GM12878 (cell line): ENCODE measurements around the gene SSTR4. TPM values are rescaled to one million over a fixed set of nuclear protein-coding genes. Genes with fewer than 3 reads are reported as not detected.

Experiments
- ATAC-seq: fragments of 200-7000 bp; cut with Tn5 transposase; 3 replicates; pipeline ENCODE4 v1.9.1; 2020; ENCODE audit warnings: mild to moderate bottlenecking, moderate library complexity
- BruUV-seq: library from RNA; stranded (reverse); fragments of 400-500 nt; replicated peaks from 2 replicates; lab custom pipeline; 2021; lab: Mats Ljungman, UMichigan
- CTCF ChIA-PET: fragments of 300-600 bp; sonication (Branson Sonifier 250); formaldehyde crosslinking; extraction: SDS; loops from one replicate; lab custom pipeline; 2021; ENCODE audit warnings: inconsistent platforms; lab: Yijun Ruan, JAX
- POLR2A ChIA-PET: fragments of 350-600 bp; formaldehyde crosslinking; extraction: SDS; loops from one replicate; lab custom pipeline; 2021; ENCODE audit warnings: inconsistent platforms; lab: Charles Lee
- RAD21 ChIA-PET: fragments of 300-600 bp; sonication (Branson Sonifier 250); formaldehyde crosslinking; loops from one replicate; lab custom pipeline; 2023; ENCODE audit warnings: antibody characterized with exemption; ENCODE audit not compliant: unreplicated experiment; lab: Charles Lee
- SMC1A ChIA-PET: fragments of 300-600 bp; sonication (Branson Sonifier 250); formaldehyde crosslinking; loops from one replicate; lab custom pipeline; 2023; ENCODE audit not compliant: unreplicated experiment, uncharacterized antibody; lab: Charles Lee
- DNase-seq: peaks from one replicate; pipeline ENCODE4 v3.0.0-alpha.2; 2011; ENCODE audit warnings: low read depth, low spot score
- FAIRE-seq: peaks from 3 replicates; lab custom pipeline; 2011; peaks lifted over from hg19 to GRCh38; lab: Jason Lieb, UNC
- H2AFZ ChIP-seq: 2 replicates; pipeline ENCODE4 v1.6.0; 2011; ENCODE audit warnings: low read depth, low read length, control low read depth; ENCODE audit not compliant: control insufficient read depth
- H3K27ac ChIP-seq: 2 replicates; pipeline ENCODE4 v1.5.1; 2011; ENCODE audit warnings: control low read depth; ENCODE audit not compliant: control insufficient read depth, insufficient read depth
- H3K27me3 ChIP-seq, 2 experiments: replicated peaks in 1 of 2; 2 replicates each; pipeline versions ENCODE4 v1.6.0 to v1.6.1; 2011; ENCODE audit warnings: low read length in 1 of 2; ENCODE audit not compliant: control insufficient read depth in 2 of 2, insufficient read depth in 2 of 2
- H3K36me3 ChIP-seq, 2 experiments: 2 replicates each; pipeline ENCODE4 v1.5.1; 2011; ENCODE audit warnings: low read length in 1 of 2; ENCODE audit not compliant: control insufficient read depth in 2 of 2, insufficient read depth in 2 of 2
- H3K4me1 ChIP-seq: 2 replicates; pipeline ENCODE4 v1.6.1; 2011; ENCODE audit warnings: mild to moderate bottlenecking, low read length, moderate library complexity, mixed read lengths; ENCODE audit not compliant: control insufficient read depth, insufficient read depth
- H3K4me2 ChIP-seq: 2 replicates; pipeline ENCODE4 v1.6.0; 2011; ENCODE audit warnings: control low read depth; ENCODE audit not compliant: control insufficient read depth, insufficient read depth
- H3K4me3 ChIP-seq: fragments of 200-600 bp; sonication (generic); 2 replicates; pipeline ENCODE4 v1.5.1; 2016
- H3K79me2 ChIP-seq: 2 replicates; pipeline ENCODE4 v1.6.0; 2011; ENCODE audit warnings: low read length; ENCODE audit not compliant: control insufficient read depth, insufficient read depth
- H3K9ac ChIP-seq: 2 replicates; pipeline ENCODE4 v1.8.0; 2011; ENCODE audit warnings: low read length, control low read depth, mixed read lengths; ENCODE audit not compliant: control insufficient read depth, insufficient read depth
- H3K9me3 ChIP-seq: replicated peaks from 3 replicates; pipeline ENCODE4 v1.5.1; 2011; ENCODE audit warnings: mild to moderate bottlenecking, low read length; ENCODE audit not compliant: control insufficient read depth, insufficient read depth
- H4K20me1 ChIP-seq: 2 replicates; pipeline ENCODE4 v1.6.0; 2011; ENCODE audit not compliant: control insufficient read depth, insufficient read depth
- BCL11A ChIP-seq: IDR thresholded peaks from 2 replicates; pipeline ENCODE4 v1.6.1; 2011; ENCODE audit warnings: low read depth, low read length
- DPF2 ChIP-seq: fragments of 450-650 bp; IDR thresholded peaks from 2 replicates; pipeline ENCODE4 v1.6.1; 2017; ENCODE audit warnings: mild to moderate bottlenecking
- EZH2 ChIP-seq: IDR thresholded peaks from 2 replicates; pipeline ENCODE4 v1.6.1; 2012; ENCODE audit warnings: low read depth, mild to moderate bottlenecking, control low read depth, inconsistent platforms, low read length, borderline replicate concordance; ENCODE audit not compliant: control insufficient read depth
- IRF4 ChIP-seq: IDR thresholded peaks from 2 replicates; pipeline ENCODE4 v1.6.1; 2011; ENCODE audit warnings: low read depth, low read length
- MEF2B ChIP-seq: fragments of 450-650 bp; IDR thresholded peaks from 2 replicates; pipeline ENCODE4 v1.6.1; 2018; ENCODE audit warnings: mild to moderate bottlenecking, moderate library complexity; ENCODE audit not compliant: partially characterized antibody, poor library complexity, severe bottlenecking
- MTA3 ChIP-seq: IDR thresholded peaks from 2 replicates; pipeline ENCODE4 v1.6.1; 2012; ENCODE audit warnings: low read length, inconsistent platforms, borderline replicate concordance
- MYC ChIP-seq: IDR thresholded peaks from 2 replicates; pipeline ENCODE4 v1.6.1; 2011; ENCODE audit warnings: mild to moderate bottlenecking, low read length, moderate library complexity, inconsistent platforms; ENCODE audit not compliant: insufficient read depth, insufficient replicate concordance, insufficient read length, severe bottlenecking
- NFXL1 ChIP-seq: fragments of 450-650 bp; IDR thresholded peaks from 2 replicates; pipeline ENCODE4 v1.6.1; 2017; ENCODE audit warnings: antibody characterized with exemption, mild to moderate bottlenecking, borderline replicate concordance
- NFYB ChIP-seq: IDR thresholded peaks from 2 replicates; pipeline ENCODE4 v1.6.1; 2011; ENCODE audit warnings: low read depth, mild to moderate bottlenecking, low read length, improper control_type of control experiment, moderate library complexity; ENCODE audit not compliant: insufficient read depth
- PML ChIP-seq: IDR thresholded peaks from 2 replicates; pipeline ENCODE4 v1.6.1; 2012; ENCODE audit warnings: low read length, inconsistent platforms
- POLR2A ChIP-seq: IDR thresholded peaks from 2 replicates; pipeline ENCODE4 v1.6.1; 2011; ENCODE audit warnings: low read depth, mild to moderate bottlenecking, low read length
- RCOR1 ChIP-seq: conservative IDR thresholded peaks from 2 replicates; pipeline ENCODE4 v1.6.1; 2012; ENCODE audit warnings: low read depth, low read length, improper control_type of control experiment
- RFX5 ChIP-seq: IDR thresholded peaks from 2 replicates; pipeline ENCODE4 v1.6.1; 2011; ENCODE audit warnings: low read depth, low read length, improper control_type of control experiment
- SMC3 ChIP-seq: IDR thresholded peaks from 2 replicates; pipeline ENCODE4 v1.6.1; 2011; ENCODE audit warnings: low read length, improper control_type of control experiment, borderline replicate concordance
- SPI1 ChIP-seq: IDR thresholded peaks from 2 replicates; pipeline ENCODE4 v1.6.1; 2011; ENCODE audit warnings: low read depth, mild to moderate bottlenecking, low read length, moderate library complexity, borderline replicate concordance; ENCODE audit not compliant: insufficient read depth
- SUZ12 ChIP-seq: fragments of 200-600 bp; sonication (generic); IDR thresholded peaks from one replicate; pipeline ENCODE4 v1.6.1; 2018; ENCODE audit warnings: antibody characterized with exemption, mild to moderate bottlenecking; ENCODE audit not compliant: unreplicated experiment
- ZNF24 ChIP-seq: fragments of 450-650 bp; IDR thresholded peaks from 2 replicates; pipeline ENCODE4 v1.6.1; 2017; ENCODE audit warnings: antibody characterized with exemption, mild to moderate bottlenecking
- ZNF622 ChIP-seq: fragments of 450-650 bp; IDR thresholded peaks from 2 replicates; pipeline ENCODE4 v1.6.1; 2017; ENCODE audit warnings: mild to moderate bottlenecking, inconsistent platforms
- WGBS: methylation state at CpG from one replicate; pipeline ENCODE4 v1.1.6; 2016; ENCODE audit warnings: low lambda C conversion rate; ENCODE audit not compliant: insufficient replicate concordance, insufficient coverage; ENCODE audit errors: missing lambda C conversion rate; 5-methylcytosine and 5-hydroxymethylcytosine counted together
- in situ Hi-C: fragments of 300-500 bp; cut with MboI; formaldehyde crosslinking; loops from 9 replicates; pipeline ENCODE4 v1.14.3; 2018; ENCODE audit warnings: mixed read lengths
- intact Hi-C: fragments of 100-400 bp; cut with micrococcal nuclease; formaldehyde crosslinking; loops from one replicate; pipeline ENCODE4 v1.14.2; 2022; ENCODE audit not compliant: unreplicated experiment
- polyA plus RNA-seq, 11 experiments: library from polyadenylated mRNA; depleted of rRNA in 4 of 11; unstranded in 6 of 11; stranded (reverse) in 5 of 11; fragments of >200 nt; fragmentation: Nextera tagmentation in 4 of 11; fragmentation: Illumina TruSeq in 1 of 11; extraction: Ambion mirVana in 4 of 11; extraction: Trizol in 1 of 11; gene quantifications; 1 replicate in 1 of 11; 2 replicates in 10 of 11; pipeline versions ENCODE4 v1.2.1 to v1.2.3, GENCODE V29; 2011 to 2016; ENCODE audit warnings: inconsistent platforms in 2 of 11, missing spikeins in 2 of 11, low read depth in 1 of 11
- total RNA-seq, 4 experiments: library from RNA; depleted of rRNA in 3 of 4; stranded (reverse); fragments of >200 nt in 3 of 4; fragmentation: Illumina TruSeq in 1 of 4; extraction: Trizol in 1 of 4; gene quantifications; 2 replicates each; pipeline versions ENCODE4 v1.2.1 to v1.2.3, GENCODE V29; 2013 to 2021

Gene SSTR4
- total and polyA plus RNA-seq, 10 of the 15 experiments (the other 5 are each of a cell fraction or from before 2014, with no cell fraction given), result not detected

DNA sequence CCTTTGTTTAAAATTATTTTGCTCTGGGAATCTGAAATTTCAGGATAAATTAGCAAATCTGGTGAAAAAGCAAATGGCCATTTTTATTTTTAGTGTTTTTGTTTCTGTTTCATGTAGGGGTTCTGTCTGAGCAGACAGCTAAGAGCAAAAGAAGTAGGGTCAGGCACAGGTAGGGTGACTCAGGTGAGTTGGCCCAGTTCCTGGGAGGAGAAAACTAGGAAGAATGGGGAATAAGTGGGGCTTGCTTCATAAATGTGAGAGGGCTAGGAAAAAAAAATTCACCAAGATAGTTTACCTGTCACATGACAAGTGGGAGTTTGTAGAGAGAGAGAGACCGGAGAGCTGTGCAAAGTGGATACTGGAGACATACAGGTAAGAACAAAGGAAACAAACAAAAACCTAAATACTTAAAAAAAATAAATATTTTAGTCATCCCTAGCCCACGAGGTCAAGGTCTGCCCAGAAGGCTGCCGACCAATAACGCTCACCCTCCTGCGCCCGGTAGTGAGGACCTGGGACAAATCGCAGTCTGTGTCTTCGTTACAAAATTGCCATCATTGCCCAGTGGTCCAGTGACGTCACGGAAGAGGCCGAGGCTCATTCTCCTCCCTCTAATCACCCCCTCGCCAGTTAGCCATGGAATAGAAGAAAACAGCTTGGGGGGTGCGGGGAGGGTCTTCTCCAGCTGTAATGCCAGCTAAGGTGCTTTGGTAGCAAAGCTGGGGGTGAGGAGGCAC lies 12.1 kb downstream of the SSTR4 start:
- Histone ChIP-seq H3K4me3 (no peak overlapping the region), H3K4me1 (no peaks in the 10 kb centered on the region), H2AFZ (no peak overlapping the region), H3K9ac (no peak overlapping the region), H3K79me2 (no peaks in the 10 kb centered on the region), H3K27me3 (peaks cover 8 to 11% of the 10 kb centered on the region in 2 experiments), H3K9me3 (no peaks in the 10 kb centered on the region; the same call in 2 of the 3 replicates), H3K27ac (no peak overlapping the region), H3K36me3 (no peaks in the 10 kb centered on the region; a peak in 1 of 4 replicates), H3K4me2 (no peak overlapping the region), H4K20me1 (no peaks in the 10 kb centered on the region)
- ATAC-seq, result no peak
- BruUV-seq, result no TSS peak
- 56% methylated on average over 13 of the region's 13 CpGs for WGBS
- RAD21 ChIA-PET, result no interaction called here
- FAIRE-seq, result no peak
- in situ Hi-C loops (no loop called here), intact Hi-C loops (no loop called here)
- TF ChIP-seq ZNF24 (no peak), SUZ12 (no peak), NFXL1 (no peak), MYC (no peak), RCOR1 (no peak), MTA3 (no peak), NFYB (no peak), EZH2 (no peak), POLR2A (no peak), MEF2B (no peak), RFX5 (no peak), DPF2 (no peak), PML (no peak), SMC3 (no peak), BCL11A (no peak), ZNF622 (no peak), IRF4 (no peak), SPI1 (no peak)
- CTCF ChIA-PET, result interaction anchor here (0.8 to 2.0 kb wide), 6 partner anchors 20 to 197 kb away, joined by 3 to 4 read pairs (median 4); no protein-coding TSS in a partner anchor
- DNase-seq, result no peak
- SMC1A ChIA-PET, result interaction anchor here (1.2 to 1.5 kb wide), 2 partner anchors 117 to 154 kb away, joined by 3 to 4 read pairs; no protein-coding TSS in a partner anchor
- POLR2A ChIA-PET, result no interaction called here
